Measurements from ENCODE around the gene RNF40.

- TF ChIP-seq, protein P1, sequence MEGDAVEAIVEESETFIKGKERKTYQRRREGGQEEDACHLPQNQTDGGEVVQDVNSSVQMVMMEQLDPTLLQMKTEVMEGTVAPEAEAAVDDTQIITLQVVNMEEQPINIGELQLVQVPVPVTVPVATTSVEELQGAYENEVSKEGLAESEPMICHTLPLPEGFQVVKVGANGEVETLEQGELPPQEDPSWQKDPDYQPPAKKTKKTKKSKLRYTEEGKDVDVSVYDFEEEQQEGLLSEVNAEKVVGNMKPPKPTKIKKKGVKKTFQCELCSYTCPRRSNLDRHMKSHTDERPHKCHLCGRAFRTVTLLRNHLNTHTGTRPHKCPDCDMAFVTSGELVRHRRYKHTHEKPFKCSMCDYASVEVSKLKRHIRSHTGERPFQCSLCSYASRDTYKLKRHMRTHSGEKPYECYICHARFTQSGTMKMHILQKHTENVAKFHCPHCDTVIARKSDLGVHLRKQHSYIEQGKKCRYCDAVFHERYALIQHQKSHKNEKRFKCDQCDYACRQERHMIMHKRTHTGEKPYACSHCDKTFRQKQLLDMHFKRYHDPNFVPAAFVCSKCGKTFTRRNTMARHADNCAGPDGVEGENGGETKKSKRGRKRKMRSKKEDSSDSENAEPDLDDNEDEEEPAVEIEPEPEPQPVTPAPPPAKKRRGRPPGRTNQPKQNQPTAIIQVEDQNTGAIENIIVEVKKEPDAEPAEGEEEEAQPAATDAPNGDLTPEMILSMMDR (IDR thresholded peaks at IDR 0.05 in 8 of 11, conservative IDR thresholded peaks at IDR 0.05 in 3 of 11), result no peak
- no peak for TF ChIP-seq POLR2AphosphoS5 (IDR thresholded peaks at IDR 0.05)
These were observed 14.8 kb upstream of the RNF40 start for GRCh38 chr16:30747331-30747730.
